Gastroesophageal sphincter (tissue), 3 donors: ENCODE results near the gene SLAMF8.

Experiments
- EP300 ChIP-seq: sonication (generic); formaldehyde crosslinking; IDR thresholded peaks from one replicate; pipeline ENCODE4 v1.6.1; 2017; ENCODE audit warnings: antibody characterized with exemption, mild to moderate bottlenecking
- POLR2A ChIP-seq, 2 donors: fragments of 450-650 bp; IDR thresholded peaks; one replicate each; pipeline ENCODE4 v1.6.1; 2017; ENCODE audit warnings: antibody characterized with exemption in 2 of 2, mild to moderate bottlenecking in 2 of 2, moderate library complexity in 1 of 2
- POLR2AphosphoS5 ChIP-seq: sonication (generic); formaldehyde crosslinking; IDR thresholded peaks from one replicate; pipeline ENCODE4 v1.6.1; 2017; ENCODE audit warnings: antibody characterized with exemption
- TF ChIP-seq, protein P1 (sequence below), 4 experiments: fragments of 200-600 bp in 2 of 4; fragments of 450-650 bp in 2 of 4; sonication (generic) in 1 of 4; IDR thresholded peaks; one replicate each; pipeline ENCODE4 v1.5.1; 2017 to 2019; ENCODE audit warnings: antibody characterized with exemption in 4 of 4, mild to moderate bottlenecking in 2 of 4, moderate library complexity in 2 of 4

GRCh38 chr1:159853417-159854115 lies 26.9 kb downstream of the SLAMF8 start:
- TF ChIP-seq, protein P1, sequence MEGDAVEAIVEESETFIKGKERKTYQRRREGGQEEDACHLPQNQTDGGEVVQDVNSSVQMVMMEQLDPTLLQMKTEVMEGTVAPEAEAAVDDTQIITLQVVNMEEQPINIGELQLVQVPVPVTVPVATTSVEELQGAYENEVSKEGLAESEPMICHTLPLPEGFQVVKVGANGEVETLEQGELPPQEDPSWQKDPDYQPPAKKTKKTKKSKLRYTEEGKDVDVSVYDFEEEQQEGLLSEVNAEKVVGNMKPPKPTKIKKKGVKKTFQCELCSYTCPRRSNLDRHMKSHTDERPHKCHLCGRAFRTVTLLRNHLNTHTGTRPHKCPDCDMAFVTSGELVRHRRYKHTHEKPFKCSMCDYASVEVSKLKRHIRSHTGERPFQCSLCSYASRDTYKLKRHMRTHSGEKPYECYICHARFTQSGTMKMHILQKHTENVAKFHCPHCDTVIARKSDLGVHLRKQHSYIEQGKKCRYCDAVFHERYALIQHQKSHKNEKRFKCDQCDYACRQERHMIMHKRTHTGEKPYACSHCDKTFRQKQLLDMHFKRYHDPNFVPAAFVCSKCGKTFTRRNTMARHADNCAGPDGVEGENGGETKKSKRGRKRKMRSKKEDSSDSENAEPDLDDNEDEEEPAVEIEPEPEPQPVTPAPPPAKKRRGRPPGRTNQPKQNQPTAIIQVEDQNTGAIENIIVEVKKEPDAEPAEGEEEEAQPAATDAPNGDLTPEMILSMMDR (IDR thresholded peaks at IDR 0.05) = no peak
- TF ChIP-seq POLR2AphosphoS5 (no peak), EP300 (no peak), POLR2A (IDR thresholded peaks at IDR 0.05) (no peak)
